ENCODE measurements around the gene FBXL20. TPM values are rescaled to one million over a fixed set of nuclear protein-coding genes. Genes with fewer than 3 reads are reported as not detected.

The FBXL20 gene
- total RNA-seq, 4 donors from 2014 or later: 20.5 to 34.7 (median 26.6) TPM

DNA sequence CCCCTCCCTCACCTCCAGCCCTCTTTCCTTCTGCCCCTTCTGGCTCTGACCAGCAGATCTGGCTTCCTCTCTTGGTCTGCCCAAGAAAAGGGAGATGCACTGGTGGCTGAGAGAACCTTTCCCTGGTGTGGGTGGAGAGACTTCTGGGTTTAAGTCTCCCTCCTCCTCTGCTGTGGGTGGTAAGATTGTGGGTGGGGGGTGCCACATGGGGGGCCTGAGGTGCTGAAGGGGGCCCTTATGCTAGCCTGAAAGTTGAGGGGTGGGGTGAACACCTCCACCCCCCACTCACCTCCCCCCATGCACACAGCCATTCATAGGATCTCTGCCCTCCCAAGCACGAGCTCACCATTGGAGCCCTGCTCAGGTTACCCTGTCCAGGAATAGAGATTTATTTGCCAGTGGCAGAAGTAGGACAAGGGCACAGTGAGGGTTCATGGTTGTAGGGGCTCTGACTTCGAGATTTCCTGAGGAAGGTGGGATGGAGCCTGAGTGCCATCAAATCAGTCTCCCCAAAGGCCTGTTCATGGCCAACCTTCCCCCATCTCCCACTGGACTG, 174.0 kb downstream of the FBXL20 start:
- H3K36me3 ChIP-seq: no peaks in the 10 kb centered on the region
- peaks cover 0 to 14% of the 10 kb centered on the region in 2 donors for H3K27me3 ChIP-seq
- peaks cover 0 to 28% (median 17%) of the 10 kb centered on the region in 4 donors for H3K4me1 ChIP-seq
- H3K9me3 ChIP-seq: no peaks in the 10 kb centered on the region
- H3K4me3 ChIP-seq: no peak overlapping the region
- DNase-seq: no peak
- H3K27ac ChIP-seq: no peak overlapping the region
- TF ChIP-seq POLR2A (IDR thresholded peaks at IDR 0.05): no peak
- TF ChIP-seq, protein P1, sequence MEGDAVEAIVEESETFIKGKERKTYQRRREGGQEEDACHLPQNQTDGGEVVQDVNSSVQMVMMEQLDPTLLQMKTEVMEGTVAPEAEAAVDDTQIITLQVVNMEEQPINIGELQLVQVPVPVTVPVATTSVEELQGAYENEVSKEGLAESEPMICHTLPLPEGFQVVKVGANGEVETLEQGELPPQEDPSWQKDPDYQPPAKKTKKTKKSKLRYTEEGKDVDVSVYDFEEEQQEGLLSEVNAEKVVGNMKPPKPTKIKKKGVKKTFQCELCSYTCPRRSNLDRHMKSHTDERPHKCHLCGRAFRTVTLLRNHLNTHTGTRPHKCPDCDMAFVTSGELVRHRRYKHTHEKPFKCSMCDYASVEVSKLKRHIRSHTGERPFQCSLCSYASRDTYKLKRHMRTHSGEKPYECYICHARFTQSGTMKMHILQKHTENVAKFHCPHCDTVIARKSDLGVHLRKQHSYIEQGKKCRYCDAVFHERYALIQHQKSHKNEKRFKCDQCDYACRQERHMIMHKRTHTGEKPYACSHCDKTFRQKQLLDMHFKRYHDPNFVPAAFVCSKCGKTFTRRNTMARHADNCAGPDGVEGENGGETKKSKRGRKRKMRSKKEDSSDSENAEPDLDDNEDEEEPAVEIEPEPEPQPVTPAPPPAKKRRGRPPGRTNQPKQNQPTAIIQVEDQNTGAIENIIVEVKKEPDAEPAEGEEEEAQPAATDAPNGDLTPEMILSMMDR (IDR thresholded peaks at IDR 0.05): no peak

DNA sequence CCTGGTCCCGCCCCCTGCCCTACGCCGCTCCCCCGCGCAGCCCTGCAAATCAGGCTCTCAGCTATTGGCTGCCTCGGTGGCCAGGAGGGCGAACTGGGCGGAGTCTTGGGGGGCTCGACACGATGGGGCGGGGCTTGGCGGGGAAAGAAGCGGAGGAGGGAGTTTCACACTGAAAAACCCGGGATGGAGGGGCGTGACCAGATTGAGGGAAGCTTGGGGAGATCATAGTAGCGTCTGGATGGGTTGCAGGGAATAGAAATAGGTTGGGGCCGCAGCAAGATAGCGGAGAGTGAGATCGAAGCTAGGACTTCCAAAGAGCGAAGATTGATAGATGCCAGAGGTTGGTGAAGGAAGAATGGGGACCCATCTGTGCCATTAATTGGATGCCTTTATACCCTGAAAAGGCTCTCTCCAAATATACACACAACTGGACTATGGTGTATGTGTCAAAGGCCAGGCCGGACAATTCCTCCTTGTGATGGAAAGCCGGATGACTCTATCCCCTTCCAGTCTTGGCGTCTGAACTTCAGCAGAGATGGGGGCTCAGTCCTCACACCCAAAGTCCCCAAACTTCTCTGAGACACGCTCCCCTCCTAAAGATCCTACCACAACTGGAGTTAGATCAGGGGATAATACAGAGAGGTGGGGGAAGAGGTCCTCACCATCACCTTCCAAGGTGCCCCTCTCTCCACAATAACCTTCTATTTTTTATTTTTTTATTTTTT, 175.3 kb downstream of the FBXL20 start:
- TF ChIP-seq, protein P1 (IDR thresholded peaks at IDR 0.05): no peak
- no peak for TF ChIP-seq POLR2A (IDR thresholded peaks at IDR 0.05)
- DNase-seq: peak in 2 of 3 donors; percentile 38 to 70
- Histone ChIP-seq H3K4me3 (peak overlapping the region; percentile 14 to 51 (median 42)), H3K9me3 (no peaks in the 10 kb centered on the region), H3K36me3 (no peaks in the 10 kb centered on the region), H3K27me3 (peaks cover 0 to 14% of the 10 kb centered on the region in 2 donors), H3K4me1 (peaks cover 0 to 19% (median 14%) of the 10 kb centered on the region in 4 donors), H3K27ac (no peak overlapping the region)

DNA sequence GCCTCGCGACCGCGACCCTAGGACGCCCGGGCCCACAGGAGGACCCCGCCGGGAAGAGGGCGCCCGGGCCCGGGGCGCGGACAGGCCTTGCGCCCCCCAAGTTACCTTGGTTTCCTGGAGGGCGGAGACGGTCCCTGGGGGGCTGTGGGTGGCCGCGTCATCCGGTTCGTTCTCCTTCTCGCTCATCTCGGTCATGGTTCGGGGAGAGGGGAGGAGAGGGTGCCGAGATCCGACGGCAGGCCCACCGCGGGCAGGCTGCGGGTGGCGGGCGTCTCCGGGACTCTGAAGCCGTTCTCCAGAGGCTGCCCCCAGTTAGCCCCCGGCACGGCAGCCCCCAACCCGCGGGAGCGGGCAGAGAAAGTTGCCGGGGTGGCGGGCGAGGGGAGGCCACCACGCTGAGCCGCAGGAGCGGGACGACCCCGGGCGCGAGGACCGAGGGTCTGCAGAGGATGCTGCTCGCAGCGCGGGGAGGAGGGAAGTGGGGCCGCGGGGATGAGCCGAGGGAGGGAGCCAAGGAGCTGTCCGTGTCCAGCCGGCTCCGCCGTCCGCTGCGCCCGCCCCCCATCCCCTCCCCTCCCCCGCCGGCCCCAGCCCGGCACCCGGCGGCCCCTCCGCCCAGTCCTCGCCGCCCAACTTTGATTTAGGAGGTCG, 176.0 kb downstream of the FBXL20 start, which contains the start of gene STAC2:
Gene STAC2, minus strand, starts transcription at position 638 of the 651 bp plus-strand sequence. Its CDS starts 443 bp downstream, at position 195.
- Histone ChIP-seq H3K27ac (peak within 1 kb of the TSS in 1 of 4 donors; percentile 17), H3K4me1 (peaks cover 0 to 19% (median 14%) of the 10 kb centered on the region in 4 donors), H3K27me3 (peaks cover 0 to 14% of the 10 kb centered on the region in 2 donors), H3K36me3 (no peaks in the 10 kb centered on the region), H3K4me3 (peak within 1 kb of the TSS; percentile 14 to 51 (median 42)), H3K9me3 (no peaks in the 10 kb centered on the region)
- no peak for DNase-seq
- no peak for TF ChIP-seq POLR2A (IDR thresholded peaks at IDR 0.05)
- TF ChIP-seq, protein P1 (IDR thresholded peaks at IDR 0.05): no peak

DNA sequence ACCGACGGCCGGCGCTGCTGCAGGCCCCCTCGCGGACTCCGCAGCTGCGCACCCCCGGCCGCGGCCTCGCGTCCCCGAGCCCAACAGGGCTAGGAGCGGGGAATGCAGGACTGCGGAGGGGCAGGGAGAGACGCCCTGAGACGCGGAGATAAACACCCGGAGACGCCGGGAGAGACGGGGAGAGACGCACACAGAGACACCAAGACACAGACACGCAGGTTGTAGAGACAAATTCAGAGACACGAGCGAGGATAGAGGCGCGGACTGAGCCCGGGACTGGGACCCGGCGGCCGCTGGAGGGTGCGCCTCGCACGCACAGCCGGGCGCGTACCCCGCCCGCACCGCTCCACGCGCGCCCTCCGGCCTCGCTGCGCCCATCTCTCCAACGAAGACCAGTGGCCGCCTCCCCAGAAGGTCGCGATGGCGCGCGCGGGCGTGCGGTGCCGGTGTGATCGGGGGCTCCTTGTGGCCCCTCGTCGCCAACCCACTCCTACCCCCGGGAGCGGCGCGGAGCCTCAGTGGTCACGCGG, 176.6 kb downstream of the FBXL20 start:
- Histone ChIP-seq H3K36me3 (no peaks in the 10 kb centered on the region), H3K4me3 (peak overlapping the region; percentile 14 to 51 (median 42)), H3K27me3 (peaks cover 0 to 14% of the 10 kb centered on the region in 2 donors)

More for the DNA sequence above, 176.6 kb downstream of the FBXL20 start:
- H3K27ac ChIP-seq: peak overlapping the region in 1 of 4 donors; percentile 17
- peaks cover 0 to 19% (median 14%) of the 10 kb centered on the region in 4 donors for H3K4me1 ChIP-seq
- TF ChIP-seq, protein P1 (IDR thresholded peaks at IDR 0.05): no peak
- no peak for TF ChIP-seq POLR2A (IDR thresholded peaks at IDR 0.05)
- H3K9me3 ChIP-seq: no peaks in the 10 kb centered on the region
- no peak for DNase-seq

All from Peyer's patch (tissue), 4 donors.